Esophagus (tissue), 2 donors: ENCODE measurements around the gene TNNC2. TPM values are rescaled to one million over a fixed set of nuclear protein-coding genes. Genes with fewer than 3 reads are reported as not detected.
A peak's percentile ranks its signal among the peaks of the same experiment; 100 is the strongest.

Experiments
- H3K27ac ChIP-seq, 2 donors: one replicate each; pipeline ENCODE4 v1.5.1; 2013; ENCODE audit warnings: low read depth in 2 of 2, mild to moderate bottlenecking in 2 of 2, inconsistent platforms in 1 of 2, low read length in 1 of 2, moderate library complexity in 1 of 2
- H3K27me3 ChIP-seq, 2 donors: one replicate each; pipeline ENCODE4 v1.6.1; 2013; ENCODE audit warnings: low read length in 2 of 2, control low read depth in 1 of 2, mild to moderate bottlenecking in 1 of 2; ENCODE audit not compliant: insufficient read depth in 2 of 2, control insufficient read depth in 1 of 2
- H3K36me3 ChIP-seq, 2 donors: one replicate each; pipeline ENCODE4 v1.6.1; 2013; ENCODE audit warnings: low read length in 1 of 2; ENCODE audit not compliant: control insufficient read depth in 2 of 2, insufficient read depth in 2 of 2
- H3K4me1 ChIP-seq, 2 donors: one replicate each; pipeline ENCODE4 v1.6.1; 2013; ENCODE audit warnings: low read length in 1 of 2; ENCODE audit not compliant: control insufficient read depth in 2 of 2, insufficient read depth in 2 of 2
- H3K4me3 ChIP-seq, 2 donors: one replicate each; pipeline ENCODE4 v1.5.1; 2013; ENCODE audit warnings: low read length in 2 of 2, mild to moderate bottlenecking in 2 of 2, low read depth in 1 of 2, moderate library complexity in 1 of 2
- H3K9me3 ChIP-seq, 2 donors: one replicate each; pipeline ENCODE4 v1.6.1; 2013; ENCODE audit warnings: mild to moderate bottlenecking in 2 of 2, low read depth in 1 of 2, low read length in 1 of 2, moderate library complexity in 1 of 2; ENCODE audit not compliant: control insufficient read depth in 2 of 2, insufficient read depth in 1 of 2
- WGBS, 2 donors: extraction: QIAGEN DNeasy Blood & Tissue Kit; methylation state at CpG; one replicate each; pipeline ENCODE4 v1.1.7; 2013; 5-methylcytosine and 5-hydroxymethylcytosine counted together
- polyA plus RNA-seq, 2 donors: library from polyadenylated mRNA; stranded (reverse); fragments of 200-250 nt; gene quantifications; one replicate each; pipeline ENCODE4 v1.2.3, GENCODE V29; 2013
- donor health status: healthy with polysubstance abuse.
- donor health status: Bipolar disorder and iron deficiency.

TNNC2 gene
- polyA plus RNA-seq, 2 donors, result 0.28 to 1.0 TPM

DNA sequence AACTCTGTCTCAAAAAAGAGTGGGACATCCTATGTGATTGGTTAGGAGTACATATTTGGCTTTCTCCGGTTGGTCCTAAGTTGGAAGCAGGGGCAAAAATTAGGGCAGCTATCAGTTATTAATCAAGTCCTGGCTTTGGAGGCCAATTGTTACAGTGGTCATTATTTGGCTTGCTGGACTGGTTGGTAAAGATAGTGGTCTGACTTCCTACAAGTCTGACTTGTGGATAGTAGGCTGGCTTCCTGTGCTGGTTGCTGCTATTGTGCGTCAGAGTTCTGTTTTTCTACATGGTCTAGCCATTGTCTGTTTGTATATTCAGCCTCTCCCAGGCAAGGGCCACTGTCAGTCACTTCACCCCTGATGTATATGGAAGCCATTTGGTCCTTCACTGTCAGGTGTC is 23.1 kb upstream of the TNNC2 start:
- 96 to 100% methylated on average over 2 of the region's 2 CpGs for WGBS, 2 donors
- no peak overlapping the region for H3K27ac ChIP-seq
- peaks cover 3 to 25% of the 10 kb centered on the region in 2 donors for H3K36me3 ChIP-seq
- no peaks in the 10 kb centered on the region for H3K27me3 ChIP-seq
- H3K4me3 ChIP-seq, result no peak overlapping the region
- no peaks in the 10 kb centered on the region for H3K9me3 ChIP-seq
- H3K4me1 ChIP-seq, result peaks cover 2 to 4% of the 10 kb centered on the region in 2 donors

DNA sequence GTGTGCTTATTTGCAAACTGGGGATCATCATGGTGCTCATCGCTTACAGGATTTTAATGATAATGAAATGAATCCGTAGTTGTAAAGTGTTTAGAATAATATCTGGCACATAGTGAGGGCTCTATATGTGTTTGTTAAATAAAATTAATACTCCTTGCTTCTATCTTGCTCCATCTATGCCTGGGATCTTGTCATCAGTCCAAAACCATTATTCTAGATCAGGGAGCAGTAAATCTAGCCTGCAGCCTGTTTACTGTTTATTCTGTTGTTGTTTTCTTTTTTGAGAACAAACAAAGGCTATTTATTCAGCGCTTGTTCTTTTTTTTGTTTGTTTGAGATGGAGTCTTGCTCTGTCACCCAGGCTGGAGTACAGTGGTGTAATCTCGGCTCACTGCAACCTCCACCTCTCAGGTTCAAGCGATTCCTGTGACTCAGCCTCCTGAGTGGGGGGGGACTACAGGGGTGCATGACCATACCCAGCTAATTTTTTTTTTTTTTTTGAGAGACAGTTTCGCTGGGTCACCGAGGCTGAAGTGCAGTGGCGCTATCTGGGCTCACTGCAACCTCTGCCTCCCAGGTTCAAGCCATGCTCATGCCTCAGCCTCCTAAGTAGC is 22.0 kb upstream of the TNNC2 start:
- H3K27ac ChIP-seq, result no peak overlapping the region
- no peak overlapping the region for H3K4me3 ChIP-seq
- H3K9me3 ChIP-seq, result no peaks in the 10 kb centered on the region
- H3K36me3 ChIP-seq, result peaks cover 6 to 25% of the 10 kb centered on the region in 2 donors
- no peaks in the 10 kb centered on the region for H3K4me1 ChIP-seq
- H3K27me3 ChIP-seq, result no peaks in the 10 kb centered on the region
- 90 to 92% methylated on average over 8 of the region's 8 CpGs for WGBS, 2 donors

DNA sequence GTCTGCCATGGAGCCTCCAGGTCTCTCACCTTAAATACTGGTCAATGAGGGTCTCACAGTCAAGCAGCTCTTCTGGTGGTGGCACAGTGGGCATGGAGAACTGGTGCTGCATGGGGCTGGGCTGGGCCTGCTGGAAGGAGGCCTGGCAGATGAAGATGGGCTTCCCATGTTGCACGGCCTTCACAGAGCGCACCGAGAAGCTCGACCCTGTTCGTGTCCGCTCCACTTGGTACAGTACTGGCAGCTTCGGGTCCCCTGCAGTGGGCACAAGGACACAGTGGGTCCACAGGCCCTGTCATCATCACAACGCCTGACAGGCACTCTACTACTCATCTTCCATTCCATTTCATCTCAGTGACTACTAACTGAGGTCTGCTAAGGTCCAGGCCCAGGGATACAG is 21.3 kb upstream of the TNNC2 start:
- Histone ChIP-seq H3K4me1 (no peaks in the 10 kb centered on the region), H3K27me3 (no peaks in the 10 kb centered on the region), H3K9me3 (no peaks in the 10 kb centered on the region), H3K36me3 (peaks cover 6 to 30% of the 10 kb centered on the region in 2 donors), H3K4me3 (no peak overlapping the region), H3K27ac (no peak overlapping the region)
- WGBS, 2 donors, result 92 to 96% methylated on average over 8 of the region's 8 CpGs

DNA sequence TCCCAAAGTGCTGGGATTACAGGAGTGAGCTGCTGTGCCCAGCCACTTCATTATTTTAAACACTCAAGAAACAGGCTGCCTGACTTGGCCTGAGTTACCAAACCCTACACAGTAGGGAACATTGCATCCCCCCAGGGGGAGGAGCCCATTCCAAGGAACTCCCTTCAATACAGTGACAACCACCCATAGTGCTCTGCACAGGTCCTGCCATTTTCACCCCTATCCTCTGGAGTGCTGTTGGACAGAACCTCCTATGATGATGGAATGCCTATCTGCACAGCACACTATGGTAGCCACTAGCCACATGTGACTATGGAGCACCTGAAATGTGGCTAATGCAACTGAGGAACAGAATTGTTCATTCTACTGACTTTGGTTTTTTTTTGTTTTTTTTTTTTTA is 18.3 kb upstream of the TNNC2 start:
- no peaks in the 10 kb centered on the region for H3K27me3 ChIP-seq
- H3K9me3 ChIP-seq, result no peaks in the 10 kb centered on the region
- no peak overlapping the region for H3K4me3 ChIP-seq
- peaks cover 0 to 2% of the 10 kb centered on the region in 2 donors for H3K4me1 ChIP-seq
- H3K36me3 ChIP-seq, result peaks cover 16 to 42% of the 10 kb centered on the region in 2 donors
- no peak overlapping the region for H3K27ac ChIP-seq

DNA sequence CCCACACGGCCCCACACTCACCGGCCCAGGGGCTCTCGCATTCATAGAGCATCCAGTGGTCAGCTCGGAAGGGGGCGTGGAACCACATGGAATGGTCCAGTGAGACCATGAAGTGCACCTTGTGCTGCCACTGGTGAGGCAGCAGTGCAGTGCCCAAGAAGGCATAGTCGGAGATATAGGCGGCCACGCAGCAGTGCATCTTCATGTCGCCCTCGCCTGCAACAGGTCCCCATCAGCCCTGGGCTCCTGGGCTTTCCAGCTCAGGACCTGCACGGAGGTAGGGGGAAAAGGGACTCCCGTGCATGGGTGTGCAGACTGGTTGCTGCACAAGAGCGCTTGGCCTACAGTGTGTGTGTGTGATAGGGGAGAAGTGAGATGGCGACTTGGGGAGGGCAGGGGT is 16.4 kb upstream of the TNNC2 start:
- peaks cover 0 to 2% of the 10 kb centered on the region in 2 donors for H3K4me1 ChIP-seq
- H3K36me3 ChIP-seq, result peaks cover 16 to 39% of the 10 kb centered on the region in 2 donors
- 90 to 93% methylated on average over 14 of the region's 14 CpGs for WGBS, 2 donors
- no peaks in the 10 kb centered on the region for H3K27me3 ChIP-seq
- no peak overlapping the region for H3K4me3 ChIP-seq
- H3K27ac ChIP-seq, result no peak overlapping the region
- no peaks in the 10 kb centered on the region for H3K9me3 ChIP-seq

DNA sequence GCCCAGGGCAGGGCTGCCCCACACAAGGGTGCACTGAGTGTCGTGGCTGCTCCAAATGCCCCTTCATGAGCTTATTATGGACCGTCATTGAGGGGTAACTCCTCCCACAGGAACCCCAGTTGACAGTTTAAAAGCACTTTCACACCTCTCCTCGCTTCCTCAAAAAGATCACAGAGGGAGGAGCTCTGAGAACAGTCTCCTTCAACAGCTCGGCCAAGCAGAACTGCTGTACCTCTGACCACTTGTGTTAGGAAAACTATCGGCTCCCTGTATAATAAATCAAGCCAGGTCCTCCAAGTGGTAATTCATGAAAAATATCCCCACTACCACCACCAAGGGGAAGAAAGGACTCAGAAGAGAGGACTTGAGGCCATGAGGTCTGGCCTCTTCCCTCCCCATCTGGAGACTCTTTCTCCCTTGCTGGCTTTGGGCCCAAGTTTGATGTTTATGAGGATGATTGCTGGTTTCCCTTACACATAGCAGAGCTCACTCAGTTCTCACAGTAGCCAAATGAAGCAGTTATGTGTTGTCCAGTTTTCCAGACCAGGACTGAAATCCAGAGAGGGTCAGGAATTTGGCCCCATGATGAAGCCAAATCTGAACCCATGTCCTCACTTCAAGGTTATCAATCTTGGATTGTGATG is 15.2 kb upstream of the TNNC2 start:
- no peak overlapping the region for H3K4me3 ChIP-seq

DNA sequence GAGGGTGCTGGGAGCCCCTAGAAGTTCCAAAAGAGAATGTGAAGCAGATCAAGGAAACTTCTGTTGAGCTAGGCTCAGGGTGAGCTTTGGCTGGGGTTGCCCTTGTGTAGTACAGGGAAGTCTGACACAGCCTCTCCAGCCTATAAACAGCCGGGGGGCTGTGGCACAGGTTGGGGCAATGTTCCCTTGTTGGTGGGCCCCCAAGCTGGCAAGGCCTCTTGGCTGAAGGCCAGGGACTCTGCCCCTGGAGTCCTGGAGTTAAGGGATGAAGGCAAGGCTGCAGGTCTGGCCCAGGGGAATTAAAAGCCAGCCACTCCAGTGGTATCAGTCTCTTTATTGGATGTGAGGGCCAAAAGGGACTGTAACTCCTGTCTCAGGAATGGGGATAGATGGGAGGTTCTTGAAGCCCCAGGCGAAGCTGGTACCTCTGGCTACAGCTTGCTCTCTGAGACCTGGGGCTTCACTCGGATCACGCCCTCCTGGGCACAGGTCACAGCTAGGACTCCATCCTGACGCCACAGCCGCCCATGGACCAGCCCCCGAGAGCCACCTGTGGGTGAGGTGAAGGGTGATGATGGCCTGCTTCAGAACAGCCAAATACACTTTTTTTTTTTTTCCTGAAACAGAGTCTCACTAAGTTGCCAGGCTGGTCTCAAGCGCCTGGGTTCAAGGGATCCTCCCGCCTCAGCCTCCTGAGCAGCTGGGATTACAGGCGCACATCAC is 14.5 kb upstream of the TNNC2 start:
- Histone ChIP-seq H3K4me1 (peaks cover 0 to 2% of the 10 kb centered on the region in 2 donors), H3K36me3 (peaks cover 16 to 35% of the 10 kb centered on the region in 2 donors), H3K4me3 (no peak overlapping the region), H3K9me3 (no peaks in the 10 kb centered on the region), H3K27me3 (no peaks in the 10 kb centered on the region), H3K27ac (peak overlapping the region in 1 of 2 donors; percentile 47)
- WGBS, 2 donors, result 92% methylated on average over 10 of the region's 10 CpGs

More for the DNA sequence above, 15.2 kb upstream of the TNNC2 start:
- Histone ChIP-seq H3K27ac (peak overlapping the region in 1 of 2 donors; percentile 25), H3K36me3 (peaks cover 16 to 35% of the 10 kb centered on the region in 2 donors), H3K27me3 (no peaks in the 10 kb centered on the region), H3K9me3 (no peaks in the 10 kb centered on the region), H3K4me1 (peaks cover 0 to 2% of the 10 kb centered on the region in 2 donors)
- WGBS, 2 donors, result 59 to 70% methylated on average over 5 of the region's 5 CpGs

DNA sequence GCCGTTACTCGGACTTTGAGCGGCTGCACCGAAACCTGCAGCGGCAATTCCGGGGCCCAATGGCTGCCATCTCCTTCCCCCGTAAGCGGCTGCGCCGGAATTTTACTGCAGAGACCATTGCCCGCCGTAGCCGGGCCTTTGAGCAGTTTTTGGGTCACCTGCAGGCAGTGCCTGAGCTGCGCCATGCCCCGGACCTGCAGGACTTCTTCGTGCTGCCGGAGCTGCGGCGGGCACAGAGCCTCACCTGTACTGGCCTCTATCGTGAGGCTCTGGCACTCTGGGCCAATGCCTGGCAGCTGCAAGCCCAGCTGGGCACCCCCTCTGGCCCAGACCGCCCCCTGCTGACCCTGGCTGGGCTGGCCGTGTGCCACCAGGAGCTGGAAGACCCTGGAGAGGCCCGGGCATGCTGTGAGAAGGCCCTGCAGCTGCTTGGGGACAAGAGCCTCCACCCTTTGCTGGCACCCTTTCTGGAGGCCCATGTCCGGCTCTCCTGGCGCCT is 13.6 kb upstream of the TNNC2 start:
- Histone ChIP-seq H3K4me3 (no peak overlapping the region), H3K9me3 (no peaks in the 10 kb centered on the region), H3K36me3 (peaks cover 12 to 35% of the 10 kb centered on the region in 2 donors), H3K4me1 (peaks cover 0 to 5% of the 10 kb centered on the region in 2 donors), H3K27ac (no peak overlapping the region), H3K27me3 (no peaks in the 10 kb centered on the region)
- WGBS, 2 donors, result 89% methylated on average over 25 of the region's 25 CpGs

DNA sequence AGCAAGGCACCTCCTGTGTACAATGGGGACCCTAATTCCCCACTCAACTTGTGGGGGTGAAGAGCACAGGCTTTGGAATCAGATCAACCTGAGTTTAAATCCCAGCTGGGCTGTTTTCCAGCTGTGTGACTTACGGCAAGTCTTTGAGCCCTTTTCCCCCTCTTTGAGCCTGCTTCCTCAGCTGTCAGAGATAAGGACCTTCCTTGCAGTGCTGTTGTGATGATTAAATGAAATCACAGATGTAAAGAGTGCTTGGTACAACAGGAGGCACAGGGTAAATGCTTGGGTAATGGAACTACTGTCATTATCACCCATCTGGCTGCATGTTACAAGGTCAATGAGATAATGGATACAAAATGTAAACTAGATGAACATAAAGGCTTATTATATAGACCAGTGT is 9.7 kb upstream of the TNNC2 start:
- peak overlapping the region in 1 of 2 donors; percentile 4 for H3K4me3 ChIP-seq
- WGBS, 2 donors, result 26 to 29% methylated on average over 1 of the region's 1 CpG
- H3K27ac ChIP-seq, result peak overlapping the region in 1 of 2 donors; percentile 38
- no peaks in the 10 kb centered on the region for H3K9me3 ChIP-seq
- H3K27me3 ChIP-seq, result no peaks in the 10 kb centered on the region
- peaks cover 6 to 15% of the 10 kb centered on the region in 2 donors for H3K36me3 ChIP-seq
- H3K4me1 ChIP-seq, result peaks cover 3 to 14% of the 10 kb centered on the region in 2 donors
